GM23338 (cell line): Measurements from ENCODE around the gene NSMCE1. TPM values are rescaled to one million over a fixed set of nuclear protein-coding genes. Genes with fewer than 3 reads are reported as not detected.

ENCODE experiments used
- ATAC-seq: fragments of 200-7000 bp; cut with Tn5 transposase; 3 replicates; pipeline ENCODE4 v1.9.1; 2020
- DNase-seq: peaks from one replicate; pipeline ENCODE4 v3.0.0-alpha.2; 2015; ENCODE audit warnings: low spot score
- H2AFZ ChIP-seq: fragments of 200-600 bp; sonication (generic); 2 replicates; pipeline ENCODE4 v1.8.0; 2016; ENCODE audit warnings: antibody characterized with exemption, mild to moderate bottlenecking, moderate library complexity
- H3F3A ChIP-seq: fragments of 200-600 bp; sonication (generic); replicated peaks from 2 replicates; pipeline ENCODE4 v1.8.0; 2017; ENCODE audit warnings: antibody characterized with exemption, mixed run types, low read depth
- H3K27ac ChIP-seq: fragments of 200-600 bp; sonication (generic); 2 replicates; pipeline ENCODE4 v1.6.1; 2016; ENCODE audit warnings: low read depth
- H3K27me3 ChIP-seq: fragments of 200-600 bp; sonication (generic); 2 replicates; pipeline ENCODE4 v1.8.0; 2016; ENCODE audit warnings: mild to moderate bottlenecking, mixed run types, moderate library complexity; ENCODE audit not compliant: insufficient read depth
- H3K36me3 ChIP-seq: fragments of 200-600 bp; sonication (generic); 2 replicates; pipeline ENCODE4 v1.8.0; 2016; ENCODE audit warnings: mild to moderate bottlenecking; ENCODE audit not compliant: insufficient read depth
- H3K4me1 ChIP-seq: fragments of 200-600 bp; sonication (generic); 2 replicates; pipeline ENCODE4 v1.8.0; 2016; ENCODE audit warnings: mild to moderate bottlenecking, moderate library complexity; ENCODE audit not compliant: insufficient read depth
- H3K4me2 ChIP-seq: fragments of 200-600 bp; sonication (generic); 2 replicates; pipeline ENCODE4 v1.7.1; 2017; ENCODE audit warnings: mixed run types
- H3K4me3 ChIP-seq: fragments of 200-600 bp; sonication (generic); 2 replicates; pipeline ENCODE4 v1.6.1; 2016; ENCODE audit warnings: mixed run types
- H3K79me2 ChIP-seq: fragments of 200-600 bp; sonication (generic); replicated peaks from 2 replicates; pipeline ENCODE4 v1.8.0; 2017; ENCODE audit warnings: mild to moderate bottlenecking; ENCODE audit not compliant: insufficient read depth
- H3K9me2 ChIP-seq: fragments of 200-600 bp; sonication (generic); 2 replicates; pipeline ENCODE4 v1.8.0; 2017; ENCODE audit not compliant: insufficient read depth
- H4K20me1 ChIP-seq: fragments of 200-600 bp; sonication (generic); replicated peaks from 2 replicates; pipeline ENCODE4 v1.8.0; 2017; ENCODE audit warnings: mild to moderate bottlenecking; ENCODE audit not compliant: insufficient read depth
- H3K27ac Mint-ChIP-seq: 2 replicates; pipeline ENCODE4 v1.8.0; 2020; ENCODE audit warnings: inconsistent platforms, mild to moderate bottlenecking, moderate library complexity, mixed read lengths
- H3K27me3 Mint-ChIP-seq: 3 replicates; pipeline ENCODE4 v1.8.0; 2022; ENCODE audit warnings: low read depth, mild to moderate bottlenecking, moderate library complexity, mixed read lengths, inconsistent platforms; ENCODE audit not compliant: insufficient read depth, poor library complexity
- H3K36me3 Mint-ChIP-seq: 3 replicates; pipeline ENCODE4 v1.8.0; 2021; ENCODE audit warnings: low read depth, mild to moderate bottlenecking, inconsistent platforms, moderate library complexity, mixed read lengths
- H3K4me1 Mint-ChIP-seq: 3 replicates; pipeline ENCODE4 v1.8.0; 2020; ENCODE audit warnings: mild to moderate bottlenecking, inconsistent platforms, mixed read lengths
- H3K4me3 Mint-ChIP-seq: 3 replicates; pipeline ENCODE4 v1.8.0; 2021; ENCODE audit warnings: moderate library complexity, mild to moderate bottlenecking, inconsistent platforms, mixed read lengths
- H3K9me3 Mint-ChIP-seq: 3 replicates; pipeline ENCODE4 v1.8.0; 2020; ENCODE audit warnings: moderate library complexity, mild to moderate bottlenecking, inconsistent platforms, mixed read lengths
- CREB1 ChIP-seq: fragments of 250-450 bp; sonication (Bioruptor Pico); IDR thresholded peaks from 2 replicates; pipeline ENCODE4 v1.5.0; 2020; ENCODE audit warnings: low read depth, mild to moderate bottlenecking, moderate library complexity
- EZH2 ChIP-seq: fragments of 200-600 bp; sonication (generic); IDR thresholded peaks from one replicate; pipeline ENCODE4 v1.8.0; 2017; ENCODE audit warnings: antibody characterized with exemption, mild to moderate bottlenecking, low read depth; ENCODE audit not compliant: unreplicated experiment
- EZH2phosphoT487 ChIP-seq: fragments of 200-600 bp; sonication (generic); IDR thresholded peaks from one replicate; pipeline ENCODE4 v1.8.1; 2018; ENCODE audit warnings: antibody characterized with exemption; ENCODE audit not compliant: unreplicated experiment
- JUNB ChIP-seq: IDR thresholded peaks from one replicate; pipeline ENCODE4 v1.6.1; 2016; ENCODE audit warnings: antibody characterized with exemption; ENCODE audit not compliant: unreplicated experiment
- NANOG ChIP-seq: IDR thresholded peaks from 2 replicates; pipeline ENCODE4 v1.6.1; 2016; ENCODE audit warnings: antibody characterized with exemption, borderline replicate concordance
- POLR2AphosphoS5 ChIP-seq: IDR thresholded peaks from 2 replicates; pipeline ENCODE4 v1.6.1; 2016; ENCODE audit warnings: antibody characterized with exemption, low read depth
- STAT1 ChIP-seq: IDR thresholded peaks from one replicate; pipeline ENCODE4 v1.6.1; 2016; ENCODE audit warnings: antibody characterized with exemption; ENCODE audit not compliant: unreplicated experiment
- ZNF114 ChIP-seq: fragments of 250-450 bp; sonication (Bioruptor Pico); IDR thresholded peaks from 2 replicates; pipeline ENCODE4 v1.5.0; 2020; ENCODE audit warnings: mild to moderate bottlenecking, moderate library complexity
- ZNF331 ChIP-seq: fragments of 250-450 bp; sonication (Bioruptor Pico); IDR thresholded peaks from 2 replicates; pipeline ENCODE4 v1.5.0; 2020; ENCODE audit warnings: low read depth, mild to moderate bottlenecking, moderate library complexity
- polyA plus RNA-seq: library from polyadenylated mRNA; unstranded; fragments of >200 nt; fragmentation: Nextera tagmentation; extraction: Ambion mirVana; gene quantifications from 2 replicates; pipeline ENCODE4 v1.2.1, GENCODE V29; 2016
- total RNA-seq: library from RNA; depleted of rRNA; stranded (reverse); fragments of >200 nt; shearing (Covaris generic); gene quantifications from 2 replicates; pipeline ENCODE4 v1.2.3, GENCODE V29; 2014
- TF ChIP-seq, protein P1 (sequence below): IDR thresholded peaks from one replicate; pipeline ENCODE4 v1.6.1; 2018; ENCODE audit warnings: antibody characterized with exemption; ENCODE audit not compliant: unreplicated experiment
- TF ChIP-seq, protein P2 (sequence below): IDR thresholded peaks from 2 replicates; pipeline ENCODE4 v1.6.1; 2016; ENCODE audit warnings: antibody characterized with exemption
- TF ChIP-seq, protein P3 (sequence below), 2 experiments: fragments of 200-600 bp in 1 of 2; sonication (generic) in 1 of 2; conservative IDR thresholded peaks; 2 replicates each; pipeline versions ENCODE4 v1.5.1 to v1.6.1; 2016 to 2017; ENCODE audit warnings: antibody characterized with exemption in 2 of 2, low read depth in 2 of 2, mild to moderate bottlenecking in 2 of 2, moderate library complexity in 1 of 2

Gene NSMCE1
- total and polyA plus RNA-seq, 2 experiments from 2014 or later, result 30.6 to 50.8 TPM

DNA sequence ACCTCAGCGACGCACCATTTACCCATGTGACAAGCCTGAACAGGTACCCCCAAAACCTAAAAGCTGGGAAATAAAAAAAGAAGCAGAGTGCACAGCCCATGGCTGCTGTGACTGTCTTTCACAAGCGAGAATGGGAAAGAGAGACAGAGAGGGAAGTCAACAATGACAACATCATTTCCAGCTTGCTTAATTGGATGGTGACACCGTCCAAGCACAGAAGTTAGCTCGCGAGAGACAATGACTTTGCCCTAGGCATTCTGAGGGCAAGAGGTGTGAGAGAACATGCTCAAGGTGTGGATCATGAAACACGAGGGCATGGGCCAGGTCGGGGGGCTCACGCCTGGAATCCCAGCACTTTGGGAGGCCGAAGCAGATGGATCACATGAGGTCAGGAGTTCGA is 19.3 kb upstream of the NSMCE1 start:
- H4K20me1 ChIP-seq, result no peaks in the 10 kb centered on the region; the same call in 1 of the 2 replicates
- no peak overlapping the region for H3K4me3 Mint-ChIP-seq
- TF ChIP-seq JUNB (no peak), POLR2AphosphoS5 (no peak), EZH2phosphoT487 (no peak), STAT1 (no peak), NANOG (no peak), ZNF114 (CRISPR knock-in tag) (no peak), EZH2 (no peak)
- TF ChIP-seq, protein P1, sequence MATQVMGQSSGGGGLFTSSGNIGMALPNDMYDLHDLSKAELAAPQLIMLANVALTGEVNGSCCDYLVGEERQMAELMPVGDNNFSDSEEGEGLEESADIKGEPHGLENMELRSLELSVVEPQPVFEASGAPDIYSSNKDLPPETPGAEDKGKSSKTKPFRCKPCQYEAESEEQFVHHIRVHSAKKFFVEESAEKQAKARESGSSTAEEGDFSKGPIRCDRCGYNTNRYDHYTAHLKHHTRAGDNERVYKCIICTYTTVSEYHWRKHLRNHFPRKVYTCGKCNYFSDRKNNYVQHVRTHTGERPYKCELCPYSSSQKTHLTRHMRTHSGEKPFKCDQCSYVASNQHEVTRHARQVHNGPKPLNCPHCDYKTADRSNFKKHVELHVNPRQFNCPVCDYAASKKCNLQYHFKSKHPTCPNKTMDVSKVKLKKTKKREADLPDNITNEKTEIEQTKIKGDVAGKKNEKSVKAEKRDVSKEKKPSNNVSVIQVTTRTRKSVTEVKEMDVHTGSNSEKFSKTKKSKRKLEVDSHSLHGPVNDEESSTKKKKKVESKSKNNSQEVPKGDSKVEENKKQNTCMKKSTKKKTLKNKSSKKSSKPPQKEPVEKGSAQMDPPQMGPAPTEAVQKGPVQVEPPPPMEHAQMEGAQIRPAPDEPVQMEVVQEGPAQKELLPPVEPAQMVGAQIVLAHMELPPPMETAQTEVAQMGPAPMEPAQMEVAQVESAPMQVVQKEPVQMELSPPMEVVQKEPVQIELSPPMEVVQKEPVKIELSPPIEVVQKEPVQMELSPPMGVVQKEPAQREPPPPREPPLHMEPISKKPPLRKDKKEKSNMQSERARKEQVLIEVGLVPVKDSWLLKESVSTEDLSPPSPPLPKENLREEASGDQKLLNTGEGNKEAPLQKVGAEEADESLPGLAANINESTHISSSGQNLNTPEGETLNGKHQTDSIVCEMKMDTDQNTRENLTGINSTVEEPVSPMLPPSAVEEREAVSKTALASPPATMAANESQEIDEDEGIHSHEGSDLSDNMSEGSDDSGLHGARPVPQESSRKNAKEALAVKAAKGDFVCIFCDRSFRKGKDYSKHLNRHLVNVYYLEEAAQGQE, result no peak
- TF ChIP-seq, protein P2, sequence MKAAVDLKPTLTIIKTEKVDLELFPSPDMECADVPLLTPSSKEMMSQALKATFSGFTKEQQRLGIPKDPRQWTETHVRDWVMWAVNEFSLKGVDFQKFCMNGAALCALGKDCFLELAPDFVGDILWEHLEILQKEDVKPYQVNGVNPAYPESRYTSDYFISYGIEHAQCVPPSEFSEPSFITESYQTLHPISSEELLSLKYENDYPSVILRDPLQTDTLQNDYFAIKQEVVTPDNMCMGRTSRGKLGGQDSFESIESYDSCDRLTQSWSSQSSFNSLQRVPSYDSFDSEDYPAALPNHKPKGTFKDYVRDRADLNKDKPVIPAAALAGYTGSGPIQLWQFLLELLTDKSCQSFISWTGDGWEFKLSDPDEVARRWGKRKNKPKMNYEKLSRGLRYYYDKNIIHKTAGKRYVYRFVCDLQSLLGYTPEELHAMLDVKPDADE, result no peak
- H3K36me3 ChIP-seq, result no peaks in the 10 kb centered on the region
- H3F3A ChIP-seq, result no peaks in the 10 kb centered on the region
- H2AFZ ChIP-seq, result no peak overlapping the region
- no peaks in the 10 kb centered on the region for H3K27me3 ChIP-seq
- H3K4me1 ChIP-seq, result no peaks in the 10 kb centered on the region
- peaks cover 3% of the 10 kb centered on the region; the same call in 2 of the 3 replicates for H3K36me3 Mint-ChIP-seq
- DNase-seq (no peak), ATAC-seq (no peak)
- H3K79me2 ChIP-seq, result no peaks in the 10 kb centered on the region
- H3K9me2 ChIP-seq, result no peaks in the 10 kb centered on the region
- peaks cover 5% of the 10 kb centered on the region for H3K27me3 Mint-ChIP-seq
- H3K27ac ChIP-seq, result no peak overlapping the region
- no peak overlapping the region for H3K4me3 ChIP-seq
- peaks cover 3% of the 10 kb centered on the region; the same call in 1 of the 3 replicates for H3K9me3 Mint-ChIP-seq
- H3K27ac Mint-ChIP-seq, result no peak overlapping the region
- H3K4me1 Mint-ChIP-seq, result no peaks in the 10 kb centered on the region
- H3K4me2 ChIP-seq, result no peak overlapping the region

DNA sequence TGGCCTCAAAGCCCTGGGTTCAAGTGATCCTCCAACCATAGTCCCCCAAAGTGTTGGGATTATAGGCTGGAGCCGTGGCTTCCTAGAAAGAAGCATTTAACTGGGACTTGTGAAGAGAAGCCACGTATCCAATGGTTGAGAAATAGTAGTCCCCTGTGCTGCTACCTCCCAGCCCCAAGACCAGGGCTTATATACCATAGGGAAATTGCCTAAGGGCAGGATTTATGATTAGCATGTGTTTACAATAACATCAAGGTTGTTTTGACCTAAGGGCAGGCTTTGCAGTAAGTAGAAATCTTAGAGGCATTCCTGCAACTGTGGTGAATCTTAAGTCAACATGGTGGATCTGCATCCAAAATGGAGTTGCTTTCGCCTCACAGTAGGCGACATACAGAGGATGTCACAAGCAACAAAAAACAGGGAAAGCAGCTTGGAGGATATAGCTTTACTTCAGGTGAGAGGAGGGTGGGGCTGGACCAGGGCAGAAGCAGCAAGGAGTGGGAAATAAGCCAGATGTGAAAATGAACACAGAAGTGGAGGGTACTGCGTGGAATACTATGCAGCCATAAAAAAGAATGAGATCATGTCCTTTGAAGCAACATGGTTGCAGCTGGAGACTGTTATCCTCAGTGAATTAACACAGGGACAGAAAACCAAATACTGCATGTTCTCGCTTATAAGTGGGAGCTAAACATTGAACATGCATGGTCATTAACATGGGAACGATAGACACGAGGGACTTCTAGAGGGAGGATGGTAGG is 18.7 kb upstream of the NSMCE1 start:
- DNase-seq (no peak), ATAC-seq (no peak)
- no peaks in the 10 kb centered on the region for H3K4me1 Mint-ChIP-seq
- no peaks in the 10 kb centered on the region for H3K27me3 ChIP-seq
- peaks cover 5% of the 10 kb centered on the region for H3K27me3 Mint-ChIP-seq
- H4K20me1 ChIP-seq, result no peaks in the 10 kb centered on the region; the same call in 1 of the 2 replicates
- no peak overlapping the region for H3K4me2 ChIP-seq
- H3K36me3 Mint-ChIP-seq, result peaks cover 3% of the 10 kb centered on the region; the same call in 2 of the 3 replicates
- no peaks in the 10 kb centered on the region for H3K9me2 ChIP-seq
- H3F3A ChIP-seq, result no peaks in the 10 kb centered on the region
- no peak overlapping the region for H3K4me3 ChIP-seq
- no peak overlapping the region for H2AFZ ChIP-seq
- H3K4me3 Mint-ChIP-seq, result no peak overlapping the region
- no peaks in the 10 kb centered on the region for H3K79me2 ChIP-seq
- no peak overlapping the region for H3K27ac Mint-ChIP-seq
- H3K9me3 Mint-ChIP-seq, result peaks cover 3% of the 10 kb centered on the region; the same call in 1 of the 3 replicates
- H3K4me1 ChIP-seq, result no peaks in the 10 kb centered on the region
- no peak overlapping the region for H3K27ac ChIP-seq
- H3K36me3 ChIP-seq, result no peaks in the 10 kb centered on the region
- TF ChIP-seq ZNF331 (no peak), EZH2phosphoT487 (no peak), CREB1 (CRISPR knock-in tag) (no peak), ZNF114 (CRISPR knock-in tag) (no peak)
- TF ChIP-seq, protein P2, result no peak
- TF ChIP-seq, protein P1, result no peak
- TF ChIP-seq, protein P3, sequence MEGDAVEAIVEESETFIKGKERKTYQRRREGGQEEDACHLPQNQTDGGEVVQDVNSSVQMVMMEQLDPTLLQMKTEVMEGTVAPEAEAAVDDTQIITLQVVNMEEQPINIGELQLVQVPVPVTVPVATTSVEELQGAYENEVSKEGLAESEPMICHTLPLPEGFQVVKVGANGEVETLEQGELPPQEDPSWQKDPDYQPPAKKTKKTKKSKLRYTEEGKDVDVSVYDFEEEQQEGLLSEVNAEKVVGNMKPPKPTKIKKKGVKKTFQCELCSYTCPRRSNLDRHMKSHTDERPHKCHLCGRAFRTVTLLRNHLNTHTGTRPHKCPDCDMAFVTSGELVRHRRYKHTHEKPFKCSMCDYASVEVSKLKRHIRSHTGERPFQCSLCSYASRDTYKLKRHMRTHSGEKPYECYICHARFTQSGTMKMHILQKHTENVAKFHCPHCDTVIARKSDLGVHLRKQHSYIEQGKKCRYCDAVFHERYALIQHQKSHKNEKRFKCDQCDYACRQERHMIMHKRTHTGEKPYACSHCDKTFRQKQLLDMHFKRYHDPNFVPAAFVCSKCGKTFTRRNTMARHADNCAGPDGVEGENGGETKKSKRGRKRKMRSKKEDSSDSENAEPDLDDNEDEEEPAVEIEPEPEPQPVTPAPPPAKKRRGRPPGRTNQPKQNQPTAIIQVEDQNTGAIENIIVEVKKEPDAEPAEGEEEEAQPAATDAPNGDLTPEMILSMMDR (conservative IDR thresholded peaks at IDR 0.05; ENCODE audit: low read depth in 2 of 2), result no peak
